ENCODE measurements around the gene LRP3. TPM values are rescaled to one million over a fixed set of nuclear protein-coding genes. Genes with fewer than 3 reads are reported as not detected.

LRP3 gene
- total and polyA plus RNA-seq, 7 donors, result 3.9 to 31.5 (median 17.1) TPM

GRCh38 chr19:33235269-33235995 lies 41.3 kb downstream of the LRP3 start:
- peak; percentile 85 for DNase-seq
- Histone ChIP-seq H3K4me3 (no peak overlapping the region), H3K9me3 (no peaks in the 10 kb centered on the region), H3K36me3 (no peaks in the 10 kb centered on the region), H3K4me1 (no peaks in the 10 kb centered on the region), H3K27me3 (peaks cover 0 to 23% (median 12%) of the 10 kb centered on the region in 3 donors), H3K27ac (no peak overlapping the region)
- WGBS, 2 donors, result 39 to 53% methylated on average over 30 of the region's 30 CpGs
- intact Hi-C loops (cut with DNase I), result loop anchor here (2.0 to 10.0 kb wide), 3 partner anchors 67 to 539 kb away; partner anchors contain the start of gene CEBPA
- TF ChIP-seq POLR2AphosphoS5 (IDR thresholded peaks at IDR 0.05) (no peak), CTCF (IDR thresholded peaks at IDR 0.05) (peak; percentile 76 to 90 (median 84))

GRCh38 chr19:33235996-33236350 lies 41.8 kb downstream of the LRP3 start:
- H3K27me3 ChIP-seq, result peaks cover 0 to 25% (median 12%) of the 10 kb centered on the region in 3 donors

GRCh38 chr19:33236696-33237390 lies 42.7 kb downstream of the LRP3 start:
- DNase-seq, result no peak
- Histone ChIP-seq H3K36me3 (no peaks in the 10 kb centered on the region), H3K27me3 (peaks cover 0 to 34% (median 12%) of the 10 kb centered on the region in 3 donors), H3K9me3 (no peaks in the 10 kb centered on the region), H3K27ac (no peak overlapping the region), H3K4me1 (peaks cover 0 to 9% (median 7%) of the 10 kb centered on the region in 4 donors), H3K4me3 (no peak overlapping the region)
- intact Hi-C loops (cut with DNase I), result loop anchor here (5.0 to 10.0 kb wide), 2 partner anchors 65 to 538 kb away; partner anchors contain the start of gene CEBPA
- TF ChIP-seq POLR2A (IDR thresholded peaks at IDR 0.05), result no peak
- 68 to 82% methylated on average over 16 of the region's 16 CpGs for WGBS, 2 donors

More at GRCh38 chr19:33235996-33236350, 41.8 kb downstream of the LRP3 start:
- WGBS, 2 donors, result 89% methylated on average over 20 of the region's 20 CpGs
- intact Hi-C loops (cut with DNase I), result loop anchor here (2.0 to 10.0 kb wide), 3 partner anchors 66 to 539 kb away; partner anchors contain the start of gene CEBPA
- no peak overlapping the region for H3K27ac ChIP-seq
- no peak for DNase-seq
- no peak for TF ChIP-seq POLR2A (IDR thresholded peaks at IDR 0.05)
- TF ChIP-seq CTCF (IDR thresholded peaks at IDR 0.05), result no peak
- TF ChIP-seq EP300 (IDR thresholded peaks at IDR 0.05), result no peak
- no peak for TF ChIP-seq POLR2AphosphoS5 (IDR thresholded peaks at IDR 0.05)
- peaks cover 0 to under 1% (median 0%) of the 10 kb centered on the region in 4 donors for H3K4me1 ChIP-seq
- H3K4me3 ChIP-seq, result no peak overlapping the region
- H3K9me3 ChIP-seq, result no peaks in the 10 kb centered on the region
- H3K36me3 ChIP-seq, result no peaks in the 10 kb centered on the region

- TF ChIP-seq EP300 (IDR thresholded peaks at IDR 0.05), result no peak
- TF ChIP-seq POLR2AphosphoS5 (IDR thresholded peaks at IDR 0.05), result no peak
- no peak for TF ChIP-seq POLR2A (IDR thresholded peaks at IDR 0.05)
- TF ChIP-seq CTCF (IDR thresholded peaks at IDR 0.05), result no peak
- intact Hi-C loops (cut with DNase I), result loop anchor here (5.0 to 10.0 kb wide), 2 partner anchors 64 to 536 kb away; partner anchors contain the start of gene CEBPA
- Histone ChIP-seq H3K9me3 (no peaks in the 10 kb centered on the region), H3K36me3 (no peaks in the 10 kb centered on the region), H3K27ac (no peak overlapping the region), H3K27me3 (peaks cover 0 to 30% (median 6%) of the 10 kb centered on the region in 3 donors), H3K4me1 (peaks cover 0 to 9% (median 7%) of the 10 kb centered on the region in 4 donors), H3K4me3 (no peak overlapping the region)
- 93 to 95% methylated on average over 10 of the region's 10 CpGs for WGBS, 2 donors
- no peak for DNase-seq
Observed at GRCh38 chr19:33238481-33239149, 44.5 kb downstream of the LRP3 start.

All from sigmoid colon (tissue), 7 donors.